H1 (cell line): Measurements from ENCODE around the gene TERB1. TPM values are rescaled to one million over a fixed set of nuclear protein-coding genes. Genes with fewer than 3 reads are reported as not detected.

Experiments
- CTCF ChIA-PET: fragments of 300-600 bp; sonication (Branson Sonifier 250); formaldehyde crosslinking; loops from one replicate; lab custom pipeline; 2021; ENCODE audit not compliant: partially characterized antibody; lab: Charles Lee
- POLR2A ChIA-PET: fragments of 300-600 bp; sonication (Branson Sonifier 250); formaldehyde crosslinking; loops from one replicate; lab custom pipeline; 2021; ENCODE audit warnings: inconsistent platforms; ENCODE audit not compliant: partially characterized antibody; lab: Charles Lee
- DNase-seq, 2 experiments: peaks; one replicate each; pipeline versions ENCODE4 v3.0.0 to v3.0.0-alpha.2; 2010 to 2022; ENCODE audit warnings: low spot score in 2 of 2, low read depth in 1 of 2, mixed read lengths in 1 of 2
- FAIRE-seq: peaks from 2 replicates; lab custom pipeline; 2011; peaks lifted over from hg19 to GRCh38; lab: Jason Lieb, UNC
- H2AFZ ChIP-seq: 2 replicates; pipeline ENCODE4 v1.8.1; 2012; ENCODE audit warnings: low read length, inconsistent platforms
- H2AK5ac ChIP-seq: 2 replicates; pipeline ENCODE4 v1.6.1; 2013; ENCODE audit warnings: low read depth, low read length
- H2BK120ac ChIP-seq: replicated peaks from 2 replicates; pipeline ENCODE3; 2013; ENCODE audit warnings: low read depth, low read length, inconsistent platforms
- H2BK12ac ChIP-seq: 2 replicates; pipeline ENCODE4 v1.6.1; 2013; ENCODE audit warnings: low read depth, low read length
- H2BK15ac ChIP-seq: 2 replicates; pipeline ENCODE4 v1.6.1; 2013; ENCODE audit warnings: low read length
- H2BK20ac ChIP-seq: 2 replicates; pipeline ENCODE4 v1.6.1; 2013; ENCODE audit warnings: low read length
- H2BK5ac ChIP-seq: 2 replicates; pipeline ENCODE4 v1.6.1; 2013; ENCODE audit warnings: low read depth, low read length
- H3K14ac ChIP-seq: 2 replicates; pipeline ENCODE4 v1.6.1; 2013; ENCODE audit warnings: inconsistent platforms; ENCODE audit not compliant: insufficient read length
- H3K18ac ChIP-seq: 2 replicates; pipeline ENCODE4 v1.6.1; 2013; ENCODE audit warnings: low read length; ENCODE audit errors: extremely low read depth
- H3K23ac ChIP-seq: 2 replicates; pipeline ENCODE4 v1.6.1; 2013; ENCODE audit warnings: inconsistent platforms; ENCODE audit not compliant: insufficient read length
- H3K23me2 ChIP-seq: 2 replicates; pipeline ENCODE4 v1.6.1; 2013; ENCODE audit warnings: low read depth, low read length
- H3K27ac ChIP-seq: 2 replicates; pipeline ENCODE4 v1.6.1; 2011; ENCODE audit warnings: low read depth, low read length, inconsistent platforms
- H3K27me3 ChIP-seq, 4 experiments: replicated peaks in 1 of 4; 1 replicate in 1 of 4; 2 replicates in 3 of 4; pipeline versions ENCODE4 v1.6.1 to v1.8.1; 2011 to 2013; ENCODE audit warnings: low read length in 3 of 4, mild to moderate bottlenecking in 3 of 4, inconsistent platforms in 2 of 4, mixed read lengths in 2 of 4, moderate library complexity in 1 of 4; ENCODE audit not compliant: control insufficient read depth in 3 of 4, insufficient read depth in 3 of 4; ENCODE audit errors: extremely low read depth in 1 of 4
- H3K36me3 ChIP-seq, 4 experiments: 2 replicates each; pipeline versions ENCODE4 v1.6.1 to v1.8.1; 2011 to 2013; ENCODE audit warnings: mild to moderate bottlenecking in 4 of 4, low read length in 3 of 4, moderate library complexity in 2 of 4, control low read depth in 1 of 4, inconsistent platforms in 1 of 4; ENCODE audit not compliant: insufficient read depth in 4 of 4, control insufficient read depth in 2 of 4
- H3K4ac ChIP-seq: replicated peaks from 2 replicates; pipeline ENCODE3; 2013; ENCODE audit warnings: low read length, low read depth, mixed read lengths, inconsistent platforms; ENCODE audit not compliant: insufficient read length
- H3K4me1 ChIP-seq, 4 experiments: replicated peaks in 1 of 4; 1 replicate in 1 of 4; 2 replicates in 3 of 4; pipeline versions ENCODE4 v1.6.1 to v1.8.1; 2011 to 2013; ENCODE audit warnings: low read length in 3 of 4, inconsistent platforms in 2 of 4, mixed read lengths in 1 of 4; ENCODE audit not compliant: insufficient read depth in 4 of 4, control insufficient read depth in 3 of 4
- H3K4me2 ChIP-seq, 2 experiments: 2 replicates each; pipeline versions ENCODE4 v1.6.1 to v1.8.1; 2011 to 2013; ENCODE audit warnings: low read depth in 2 of 2, low read length in 2 of 2, control low read depth in 1 of 2, inconsistent platforms in 1 of 2, mild to moderate bottlenecking in 1 of 2; ENCODE audit not compliant: insufficient read depth in 1 of 2
- H3K4me3 ChIP-seq, 4 experiments: fragments of 200-600, 300-600 bp in 1 of 4; sonication (generic), shearing (Covaris generic), sonication (Bioruptor Twin) in 1 of 4; 2 replicates each; pipeline versions ENCODE4 v1.5.1 to v1.8.1; 2011 to 2016; ENCODE audit warnings: low read length in 4 of 4, low read depth in 3 of 4, control low read depth in 2 of 4, inconsistent platforms in 2 of 4, mild to moderate bottlenecking in 2 of 4, mixed read lengths in 1 of 4, moderate library complexity in 1 of 4; ENCODE audit not compliant: insufficient read depth in 2 of 4; ENCODE audit errors: extremely low read depth in 1 of 4
- H3K56ac ChIP-seq: replicated peaks from 2 replicates; pipeline ENCODE3; 2013; ENCODE audit warnings: low read depth, mild to moderate bottlenecking, mixed read lengths, low read length, inconsistent platforms; ENCODE audit not compliant: insufficient read length
- H3K79me1 ChIP-seq: 2 replicates; pipeline ENCODE4 v1.6.1; 2013; ENCODE audit warnings: low read depth, low read length, control low read depth
- H3K79me2 ChIP-seq, 2 experiments: 2 replicates each; pipeline versions ENCODE4 v1.6.1 to v1.8.1; 2012 to 2013; ENCODE audit warnings: low read length in 2 of 2, mild to moderate bottlenecking in 2 of 2, inconsistent platforms in 1 of 2; ENCODE audit not compliant: insufficient read depth in 2 of 2, control insufficient read depth in 1 of 2
- H3K9ac ChIP-seq, 4 experiments: replicated peaks in 1 of 4; 1 replicate in 1 of 4; 2 replicates in 3 of 4; pipeline versions ENCODE4 v1.6.1 to v1.8.1; 2011 to 2013; ENCODE audit warnings: low read depth in 3 of 4, low read length in 3 of 4, control low read depth in 2 of 4, mild to moderate bottlenecking in 2 of 4, moderate library complexity in 2 of 4, inconsistent platforms in 1 of 4; ENCODE audit errors: extremely low read depth in 1 of 4
- H3K9me3 ChIP-seq, 2 experiments: 2 replicates each; pipeline versions ENCODE4 v1.6.1 to v1.8.1; 2012 to 2013; ENCODE audit warnings: mild to moderate bottlenecking in 2 of 2, moderate library complexity in 2 of 2, control low read depth in 1 of 2, inconsistent platforms in 1 of 2, low read depth in 1 of 2, low read length in 1 of 2, mixed read lengths in 1 of 2; ENCODE audit not compliant: insufficient read depth in 2 of 2
- H4K20me1 ChIP-seq, 2 experiments: replicated peaks in 1 of 2; 2 replicates each; pipeline versions ENCODE3 to v1.8.1; 2011 to 2013; ENCODE audit warnings: inconsistent platforms in 2 of 2, low read length in 2 of 2, mild to moderate bottlenecking in 1 of 2; ENCODE audit not compliant: insufficient read depth in 2 of 2, control insufficient read depth in 1 of 2
- H4K5ac ChIP-seq: 2 replicates; pipeline ENCODE4 v1.6.1; 2013; ENCODE audit warnings: low read length, low read depth, mixed read lengths, inconsistent platforms; ENCODE audit not compliant: insufficient read length
- H4K8ac ChIP-seq: 2 replicates; pipeline ENCODE4 v1.8.0; 2013; ENCODE audit warnings: mild to moderate bottlenecking, moderate library complexity, low read length, inconsistent platforms; ENCODE audit not compliant: insufficient read depth; ENCODE audit errors: extremely low read depth
- H4K91ac ChIP-seq: replicated peaks from 2 replicates; pipeline ENCODE3; 2013; ENCODE audit warnings: low read length, mixed read lengths, inconsistent platforms; ENCODE audit not compliant: insufficient read length
- BACH1 ChIP-seq: IDR thresholded peaks from 2 replicates; pipeline ENCODE4 v1.6.1; 2012; ENCODE audit warnings: low read length, improper control_type of control experiment
- BRCA1 ChIP-seq: IDR thresholded peaks from 2 replicates; pipeline ENCODE4 v1.6.1; 2012; ENCODE audit warnings: low read depth, low read length, improper control_type of control experiment
- CBX5 ChIP-seq: fragments of 300-800, 300-1000 bp; sonication (generic); IDR thresholded peaks from 2 replicates; pipeline ENCODE4 v1.7.1; 2016; ENCODE audit warnings: antibody characterized with exemption, low read length, low read depth
- CTBP2 ChIP-seq: IDR thresholded peaks from 2 replicates; pipeline ENCODE4 v1.7.0; 2011; ENCODE audit warnings: borderline replicate concordance, mild to moderate bottlenecking, moderate library complexity, mixed read lengths, low read length; ENCODE audit not compliant: insufficient read depth, insufficient read length
- JUND ChIP-seq: IDR thresholded peaks from 2 replicates; pipeline ENCODE4 v1.6.1; 2011; ENCODE audit warnings: mild to moderate bottlenecking, improper control_type of control experiment, low read length
- KDM1A ChIP-seq: fragments of 200-600, 300-600 bp; sonication (generic); IDR thresholded peaks from 2 replicates; pipeline ENCODE4 v1.7.1; 2016; ENCODE audit warnings: mild to moderate bottlenecking, low read length, borderline replicate concordance
- KDM4A ChIP-seq: IDR thresholded peaks from one replicate; pipeline ENCODE4 v1.7.1; 2012; ENCODE audit warnings: low read depth, mild to moderate bottlenecking, moderate library complexity, low read length, inconsistent platforms; ENCODE audit not compliant: severe bottlenecking
- KDM5A ChIP-seq: fragments of 200-600 bp; IDR thresholded peaks from 2 replicates; pipeline ENCODE4 v1.7.1; 2012; ENCODE audit warnings: mild to moderate bottlenecking, low read length, inconsistent platforms, mixed read lengths
- NANOG ChIP-seq: IDR thresholded peaks from 2 replicates; pipeline ENCODE4 v1.6.1; 2011; ENCODE audit warnings: low read length, low read depth, mild to moderate bottlenecking, inconsistent platforms; ENCODE audit not compliant: insufficient read depth, poor library complexity, severe bottlenecking
- RAD21 ChIP-seq, 2 experiments: IDR thresholded peaks in 1 of 2; conservative IDR thresholded peaks in 1 of 2; 2 replicates each; pipeline ENCODE4 v1.6.1; 2011; ENCODE audit warnings: low read depth in 2 of 2, low read length in 2 of 2, improper control_type of control experiment in 1 of 2, inconsistent platforms in 1 of 2, mild to moderate bottlenecking in 1 of 2, moderate library complexity in 1 of 2
- SIN3A ChIP-seq, 2 experiments: IDR thresholded peaks in 1 of 2; conservative IDR thresholded peaks in 1 of 2; 2 replicates each; pipeline ENCODE4 v1.6.1; 2011 to 2012; ENCODE audit warnings: low read length in 2 of 2, improper control_type of control experiment in 1 of 2, low read depth in 1 of 2, mild to moderate bottlenecking in 1 of 2
- SIRT6 ChIP-seq: IDR thresholded peaks from one replicate; pipeline ENCODE4 v1.7.1; 2012; ENCODE audit warnings: low read length, inconsistent platforms
- SRF ChIP-seq: IDR thresholded peaks from 2 replicates; pipeline ENCODE4 v1.6.1; 2011; ENCODE audit warnings: mild to moderate bottlenecking, low read depth, low read length, moderate library complexity
- YY1 ChIP-seq: IDR thresholded peaks from 2 replicates; pipeline ENCODE4 v1.6.1; 2011; ENCODE audit warnings: low read depth, mild to moderate bottlenecking, low read length
- WGBS, 2 experiments: shearing (Covaris generic) in 1 of 2; methylation state at CpG; one replicate each; pipeline versions ENCODE4 v1.1.6 to v1.1.7; 2013 to 2015; ENCODE audit warnings: low lambda C conversion rate in 2 of 2, mixed read lengths in 2 of 2, inconsistent platforms in 1 of 2, low coverage in 1 of 2, missing lambda C conversion rate in 1 of 2; ENCODE audit not compliant: insufficient replicate concordance in 2 of 2, insufficient coverage in 1 of 2, insufficient read length in 1 of 2; ENCODE audit errors: extremely low coverage in 1 of 2, missing lambda C conversion rate in 1 of 2; 5-methylcytosine and 5-hydroxymethylcytosine counted together
- polyA plus RNA-seq, 7 experiments: library from polyadenylated mRNA; depleted of rRNA in 3 of 7; stranded (reverse) in 5 of 7; unstranded in 2 of 7; fragments of >200 nt in 5 of 7; fragments of 200-250 nt in 2 of 7; gene quantifications; 1 replicate in 5 of 7; 2 replicates in 1 of 7; 4 replicates in 1 of 7; pipeline versions ENCODE4 v1.2.1 to v1.2.3, GENCODE V29; 2011 to 2013; ENCODE audit warnings: missing spikeins in 2 of 7, mixed read lengths in 2 of 7
- total RNA-seq: library from RNA; stranded (reverse); fragmentation: NEBNext Ultra II Directional; extraction: Animal tissue kit (Norgen Biotek cat#: 25700); gene quantifications from 2 replicates; pipeline ENCODE4 v1.2.1, GENCODE V29; 2021

TERB1 gene
- total and polyA plus RNA-seq, 2 of the 8 experiments (the other 6 are each of a cell fraction or from before 2014, with no cell fraction given) = not detected

DNA sequence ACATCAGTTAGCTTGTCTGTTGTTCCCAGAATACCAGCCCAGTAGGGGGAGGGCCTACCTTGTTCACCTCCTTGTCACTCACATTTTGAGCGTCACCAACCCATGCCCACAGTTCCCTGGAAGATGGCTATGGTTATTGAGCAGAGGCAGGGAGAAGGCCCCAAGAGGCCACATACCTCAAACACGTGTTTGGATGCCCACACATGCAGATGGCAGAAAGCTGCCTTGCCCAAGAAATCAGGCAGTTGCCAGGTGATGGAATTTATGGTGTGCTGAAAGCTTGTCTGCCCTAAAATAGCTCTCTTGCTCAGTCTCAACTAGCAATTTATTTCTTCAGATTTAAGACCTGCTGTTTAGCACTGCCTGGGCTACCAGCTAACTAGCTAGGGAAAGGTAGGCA is 88.3 kb downstream of the TERB1 start:
- Histone ChIP-seq H3K27ac (no peak overlapping the region), H2BK12ac (no peak overlapping the region), H4K8ac (no peak overlapping the region), H3K79me2 (no peaks in the 10 kb centered on the region), H4K5ac (no peak overlapping the region), H3K23ac (no peak overlapping the region), H2BK120ac (no peak overlapping the region), H3K18ac (no peak overlapping the region), H3K4me1 (no peaks in the 10 kb centered on the region), H2AFZ (no peak overlapping the region), H4K91ac (no peak overlapping the region), H3K9ac (no peak overlapping the region), H3K4me3 (no peak overlapping the region), H3K27me3 (no peaks in the 10 kb centered on the region), H2BK15ac (no peak overlapping the region), H3K56ac (no peak overlapping the region), H3K36me3 (no peaks in the 10 kb centered on the region; a peak in 1 of 8 replicates), H2BK20ac (no peak overlapping the region), H2BK5ac (no peak overlapping the region), H3K23me2 (0 out of 2 replicates have a peak, but pooled peaks cover 2% of the 10 kb centered on the region), H3K14ac (no peak overlapping the region), H4K20me1 (peaks cover 2 to 5% of the 10 kb centered on the region in 2 experiments), H3K4ac (no peak overlapping the region), H3K79me1 (no peaks in the 10 kb centered on the region; the same call in 1 of the 2 replicates), H2AK5ac (no peak overlapping the region), H3K4me2 (no peak overlapping the region), H3K9me3 (no peaks in the 10 kb centered on the region)
- ChIA-PET CTCF (interaction anchor here (0.9 to 3.0 kb wide), 8 partner anchors 11 to 74 kb away, joined by 3 to 15 read pairs (median 4); no protein-coding TSS in a partner anchor), POLR2A (interaction anchor here (0.7 to 1.7 kb wide), 9 partner anchors 8 to 132 kb away, joined by 3 to 8 read pairs (median 4); partner anchors contain the start of genes CMTM4 and DYNC1LI2)
- DNase-seq (no peak), FAIRE-seq (no peak)
- WGBS, 2 experiments = 73% methylated on average over 2 of the region's 2 CpGs; no CpG with 5 or more reads in 1 of the 2 experiments
- TF ChIP-seq CBX5 (no peak), NANOG (no peak), SIN3A (conservative IDR thresholded peaks at IDR 0.05 in 1 of 2, IDR thresholded peaks at IDR 0.05 in 1 of 2; ENCODE audit: low read depth in 1 of 2, low read length in 2 of 2) (no peak), BACH1 (no peak), SIRT6 (no peak), KDM4A (no peak), KDM1A (no peak), JUND (no peak), BRCA1 (no peak), CTBP2 (no peak), KDM5A (no peak), YY1 (no peak), SRF (no peak), RAD21 (IDR thresholded peaks at IDR 0.05 in 1 of 2, conservative IDR thresholded peaks at IDR 0.05 in 1 of 2; ENCODE audit: low read depth in 2 of 2, low read length in 2 of 2) (no peak)
